NB4 (cell line): ENCODE results near the gene SLC16A3.

Experiments
- DNase-seq: peaks from one replicate; pipeline ENCODE4 v3.0.0; 2010; ENCODE audit warnings: low read depth
- H3K4me3 ChIP-seq: one replicate; pipeline ENCODE4 v1.5.1; 2011; ENCODE audit warnings: mild to moderate bottlenecking, low read depth, low read length, moderate library complexity
- MAX ChIP-seq: IDR thresholded peaks from 2 replicates; pipeline ENCODE4 v1.6.1; 2011; ENCODE audit warnings: low read depth, low read length
- MYC ChIP-seq: IDR thresholded peaks from 2 replicates; pipeline ENCODE4 v1.6.1; 2011; ENCODE audit warnings: low read depth, low read length
- POLR2A ChIP-seq: IDR thresholded peaks from 2 replicates; pipeline ENCODE4 v1.6.1; 2011; ENCODE audit warnings: mild to moderate bottlenecking; ENCODE audit not compliant: insufficient read length; ENCODE audit errors: extremely low read depth
- TF ChIP-seq, protein P1 (sequence below): IDR thresholded peaks from one replicate; pipeline ENCODE4 v1.5.1; 2012; ENCODE audit warnings: low read depth, low read length

Gene SLC16A3

GRCh38 chr17:82238472-82239201, 9.8 kb downstream of the SLC16A3 start:
- TF ChIP-seq, protein P1, sequence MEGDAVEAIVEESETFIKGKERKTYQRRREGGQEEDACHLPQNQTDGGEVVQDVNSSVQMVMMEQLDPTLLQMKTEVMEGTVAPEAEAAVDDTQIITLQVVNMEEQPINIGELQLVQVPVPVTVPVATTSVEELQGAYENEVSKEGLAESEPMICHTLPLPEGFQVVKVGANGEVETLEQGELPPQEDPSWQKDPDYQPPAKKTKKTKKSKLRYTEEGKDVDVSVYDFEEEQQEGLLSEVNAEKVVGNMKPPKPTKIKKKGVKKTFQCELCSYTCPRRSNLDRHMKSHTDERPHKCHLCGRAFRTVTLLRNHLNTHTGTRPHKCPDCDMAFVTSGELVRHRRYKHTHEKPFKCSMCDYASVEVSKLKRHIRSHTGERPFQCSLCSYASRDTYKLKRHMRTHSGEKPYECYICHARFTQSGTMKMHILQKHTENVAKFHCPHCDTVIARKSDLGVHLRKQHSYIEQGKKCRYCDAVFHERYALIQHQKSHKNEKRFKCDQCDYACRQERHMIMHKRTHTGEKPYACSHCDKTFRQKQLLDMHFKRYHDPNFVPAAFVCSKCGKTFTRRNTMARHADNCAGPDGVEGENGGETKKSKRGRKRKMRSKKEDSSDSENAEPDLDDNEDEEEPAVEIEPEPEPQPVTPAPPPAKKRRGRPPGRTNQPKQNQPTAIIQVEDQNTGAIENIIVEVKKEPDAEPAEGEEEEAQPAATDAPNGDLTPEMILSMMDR: no peak
- no peak for TF ChIP-seq POLR2A
- no peak for TF ChIP-seq MYC
- TF ChIP-seq MAX: no peak
- H3K4me3 ChIP-seq: peak overlapping the region; percentile 32
- DNase-seq: peak; percentile 95

GRCh38 chr17:82239401-82239925, 10.6 kb downstream of the SLC16A3 start:
- DNase-seq: no peak
- no peak for TF ChIP-seq MAX
- TF ChIP-seq, protein P1: no peak
- no peak for TF ChIP-seq MYC
- TF ChIP-seq POLR2A: no peak
- no peak overlapping the region for H3K4me3 ChIP-seq

DNA sequence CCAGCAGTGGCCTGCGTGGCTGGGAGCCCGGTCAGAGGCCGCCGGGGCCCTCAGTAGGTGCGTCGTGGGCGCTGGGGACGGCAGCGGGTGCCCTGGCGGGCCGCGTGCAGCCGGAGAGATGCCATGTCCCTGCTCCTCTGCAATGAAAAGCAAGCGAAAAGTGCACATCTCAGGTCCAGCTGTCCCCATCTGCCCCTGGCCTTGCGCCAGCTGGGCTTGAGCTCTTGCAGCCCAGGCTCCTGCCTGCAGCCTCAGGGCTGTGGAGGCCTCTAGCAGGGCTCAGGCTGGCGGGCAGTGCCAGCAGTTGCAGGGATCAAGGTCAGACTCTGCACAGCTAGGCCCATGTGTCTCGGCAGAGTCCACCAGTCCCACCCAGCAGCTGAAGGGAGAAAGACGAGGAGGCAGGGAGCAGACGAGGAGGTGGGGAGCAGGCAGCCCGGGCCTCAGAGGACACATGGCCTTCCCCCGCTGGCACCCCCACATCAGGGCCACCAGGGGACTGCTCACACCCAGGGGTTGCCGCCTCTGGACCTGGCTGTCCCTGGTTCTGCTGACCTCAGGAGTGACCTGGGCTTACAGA, 11.2 kb downstream of the SLC16A3 start:
- no peak overlapping the region for H3K4me3 ChIP-seq
- TF ChIP-seq POLR2A: no peak
- TF ChIP-seq, protein P1: no peak
- no peak for TF ChIP-seq MAX
- no peak for TF ChIP-seq MYC
- DNase-seq: no peak

DNA sequence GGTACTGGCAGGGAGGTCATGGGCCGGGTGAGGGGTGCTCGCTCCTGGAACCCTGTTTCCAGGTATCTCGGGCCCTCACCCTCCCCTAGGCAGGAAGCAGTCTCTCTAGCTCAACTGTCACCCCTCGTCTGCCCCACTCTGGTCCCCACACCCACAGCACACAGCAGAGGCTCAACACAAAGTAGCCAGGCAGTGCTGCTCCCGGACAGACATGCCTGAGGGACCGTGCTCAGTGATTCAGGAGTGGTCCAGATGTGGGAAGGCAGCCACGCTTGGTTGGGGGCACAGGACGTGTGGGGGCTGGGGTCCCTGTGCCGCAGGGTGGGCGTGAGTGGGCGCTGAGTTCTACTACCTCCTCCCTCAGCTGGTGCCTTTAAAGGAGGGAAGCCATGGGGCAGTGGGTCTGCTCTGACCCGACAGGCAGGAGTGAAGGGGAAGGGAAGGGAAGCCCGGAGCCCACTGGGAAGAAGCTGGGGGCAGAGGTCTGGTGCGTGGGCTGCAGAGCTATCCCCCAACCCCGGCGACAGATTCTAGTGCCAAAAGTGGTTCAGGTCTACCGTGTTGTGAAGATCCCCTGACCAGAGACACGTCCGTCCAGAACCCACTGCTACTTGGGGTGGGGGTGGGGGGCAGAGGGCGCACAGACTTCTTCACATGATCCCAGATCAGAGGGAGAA, 11.8 kb downstream of the SLC16A3 start:
- TF ChIP-seq MYC (no peak), POLR2A (no peak), MAX (no peak)
- TF ChIP-seq, protein P1: no peak
- DNase-seq: no peak
- H3K4me3 ChIP-seq: no peak overlapping the region

DNA sequence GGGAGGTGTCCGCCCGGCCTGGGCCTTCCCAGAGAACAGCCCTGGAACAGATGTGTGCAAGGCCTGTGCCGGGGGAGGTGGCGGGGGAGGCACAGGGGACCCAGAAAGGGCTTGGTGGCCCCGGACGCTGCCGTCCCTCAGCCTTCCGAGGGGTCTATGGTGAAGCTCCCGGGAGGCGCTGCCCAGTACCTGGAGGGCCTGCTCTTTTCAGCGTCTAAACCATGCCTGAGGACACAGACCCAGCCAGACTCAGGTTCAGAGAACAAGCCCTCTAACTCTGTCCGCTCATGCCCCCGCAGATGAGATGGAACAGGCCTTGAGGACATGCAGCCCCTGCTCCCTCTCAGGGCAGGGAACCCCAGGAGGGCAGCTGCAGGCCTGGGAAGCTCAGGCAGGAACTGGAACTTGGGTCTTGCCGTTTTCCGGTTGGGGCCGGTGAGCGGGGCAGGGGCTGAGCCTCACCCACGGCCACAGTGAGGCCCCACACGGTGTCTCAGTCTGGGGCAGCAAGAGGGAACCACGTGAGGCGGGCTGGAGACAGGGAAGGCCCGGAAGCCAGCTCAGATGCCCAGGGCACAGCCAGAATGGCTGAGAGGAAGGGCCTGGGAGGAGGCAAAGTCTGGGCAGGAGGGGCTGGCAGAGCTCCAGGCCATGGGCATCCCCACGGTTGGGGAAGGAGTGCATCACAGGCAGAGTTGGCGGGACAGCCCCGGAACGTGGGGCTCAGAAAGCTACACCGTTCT, 12.5 kb downstream of the SLC16A3 start:
- TF ChIP-seq MAX (peak; percentile 72), POLR2A (no peak), MYC (peak; percentile 25; the same call in 1 of the 2 replicates)
- TF ChIP-seq, protein P1: no peak
- H3K4me3 ChIP-seq: no peak overlapping the region
- peak; percentile 52 for DNase-seq
